ENCODE data around the gene ZNF101. TPM values are rescaled to one million over a fixed set of nuclear protein-coding genes. Genes with fewer than 3 reads are reported as not detected.

Gene ZNF101
- 1 to 10 TPM; 3.0 to 3.4 TPM for total RNA-seq

- H3K4me3 ChIP-seq = peak within 1 kb of the TSS; percentile 73 to 74
- H3K4me1 ChIP-seq = peaks cover 0 to 17% of the 10 kb centered on the region in 2 donors
- H3K27ac ChIP-seq = peak within 1 kb of the TSS; percentile 70 to 82
- no peaks in the 10 kb centered on the region for H3K9me3 ChIP-seq
- peak; percentile 93 for DNase-seq (ENCODE audit: low spot score)
- no peak for TF ChIP-seq CTCF (IDR thresholded peaks at IDR 0.05)
- no peaks in the 10 kb centered on the region for H3K27me3 ChIP-seq
- no peaks in the 10 kb centered on the region for H3K36me3 ChIP-seq
These were observed at the start of gene ZNF101 for GRCh38 chr19:19668230-19669012. TSS of gene ZNF101 (plus strand) at chr19:19668839. CDS start at chr19:19668964, 125 bp downstream.

GRCh38 chr19:19619181-19619848 is 49.3 kb upstream of the ZNF101 start:
- Histone ChIP-seq H3K27ac (no peak overlapping the region), H3K9me3 (no peaks in the 10 kb centered on the region), H3K4me3 (no peak overlapping the region), H3K36me3 (no peaks in the 10 kb centered on the region), H3K27me3 (no peaks in the 10 kb centered on the region), H3K4me1 (peaks cover 0 to 9% of the 10 kb centered on the region in 2 donors)
- no peak for DNase-seq (ENCODE audit: low spot score)
- TF ChIP-seq CTCF (IDR thresholded peaks at IDR 0.05) = no peak

GRCh38 chr19:19619849-19620210 is 48.8 kb upstream of the ZNF101 start:
- no peak overlapping the region for H3K4me3 ChIP-seq
- no peaks in the 10 kb centered on the region for H3K36me3 ChIP-seq
- no peak for DNase-seq (ENCODE audit: low spot score)
- peaks cover 0 to 9% of the 10 kb centered on the region in 2 donors for H3K4me1 ChIP-seq
- H3K27ac ChIP-seq = no peak overlapping the region
- TF ChIP-seq CTCF (IDR thresholded peaks at IDR 0.05) = no peak
- no peaks in the 10 kb centered on the region for H3K9me3 ChIP-seq
- H3K27me3 ChIP-seq = no peaks in the 10 kb centered on the region

- Histone ChIP-seq H3K4me1 (peaks cover 0 to 16% of the 10 kb centered on the region in 2 donors), H3K36me3 (no peaks in the 10 kb centered on the region), H3K27me3 (no peaks in the 10 kb centered on the region), H3K27ac (no peak overlapping the region), H3K9me3 (no peaks in the 10 kb centered on the region), H3K4me3 (no peak overlapping the region)
- DNase-seq (ENCODE audit: low spot score) = no peak
- TF ChIP-seq CTCF (IDR thresholded peaks at IDR 0.05) = no peak
These were observed 45.3 kb upstream of the ZNF101 start for GRCh38 chr19:19623383-19623782.

GRCh38 chr19:19624032-19624570 is 44.5 kb upstream of the ZNF101 start:
- Histone ChIP-seq H3K4me3 (no peak overlapping the region), H3K27ac (no peak overlapping the region), H3K27me3 (no peaks in the 10 kb centered on the region), H3K36me3 (no peaks in the 10 kb centered on the region), H3K9me3 (no peaks in the 10 kb centered on the region), H3K4me1 (peaks cover 0 to 16% of the 10 kb centered on the region in 2 donors)
- DNase-seq (ENCODE audit: low spot score) = no peak
- TF ChIP-seq CTCF (IDR thresholded peaks at IDR 0.05) = no peak
